ENCODE measurements around the gene NTN1.

DNA sequence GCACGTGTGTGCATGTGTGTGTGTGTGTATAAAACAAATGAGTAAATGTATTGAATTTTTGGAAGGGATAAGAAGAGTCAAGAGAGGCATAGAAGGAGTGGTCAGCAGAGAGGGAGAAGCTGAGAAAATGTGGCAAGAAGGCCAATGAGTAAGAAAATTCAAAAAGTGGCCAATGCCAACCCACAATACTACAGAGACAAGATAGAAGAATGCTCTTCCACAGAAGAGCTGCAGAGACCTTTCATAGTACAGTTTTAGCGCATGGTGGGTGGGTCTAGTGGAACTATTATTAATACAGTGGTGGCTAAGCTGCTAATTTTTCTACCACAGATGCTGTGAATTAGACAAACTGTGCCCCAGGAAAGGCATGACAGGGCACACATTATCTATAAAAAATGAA is 233.5 kb downstream of the NTN1 start:
- TF ChIP-seq, protein P1, sequence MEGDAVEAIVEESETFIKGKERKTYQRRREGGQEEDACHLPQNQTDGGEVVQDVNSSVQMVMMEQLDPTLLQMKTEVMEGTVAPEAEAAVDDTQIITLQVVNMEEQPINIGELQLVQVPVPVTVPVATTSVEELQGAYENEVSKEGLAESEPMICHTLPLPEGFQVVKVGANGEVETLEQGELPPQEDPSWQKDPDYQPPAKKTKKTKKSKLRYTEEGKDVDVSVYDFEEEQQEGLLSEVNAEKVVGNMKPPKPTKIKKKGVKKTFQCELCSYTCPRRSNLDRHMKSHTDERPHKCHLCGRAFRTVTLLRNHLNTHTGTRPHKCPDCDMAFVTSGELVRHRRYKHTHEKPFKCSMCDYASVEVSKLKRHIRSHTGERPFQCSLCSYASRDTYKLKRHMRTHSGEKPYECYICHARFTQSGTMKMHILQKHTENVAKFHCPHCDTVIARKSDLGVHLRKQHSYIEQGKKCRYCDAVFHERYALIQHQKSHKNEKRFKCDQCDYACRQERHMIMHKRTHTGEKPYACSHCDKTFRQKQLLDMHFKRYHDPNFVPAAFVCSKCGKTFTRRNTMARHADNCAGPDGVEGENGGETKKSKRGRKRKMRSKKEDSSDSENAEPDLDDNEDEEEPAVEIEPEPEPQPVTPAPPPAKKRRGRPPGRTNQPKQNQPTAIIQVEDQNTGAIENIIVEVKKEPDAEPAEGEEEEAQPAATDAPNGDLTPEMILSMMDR (IDR thresholded peaks at IDR 0.05): no peak
- TF ChIP-seq POLR2A (IDR thresholded peaks at IDR 0.05): no peak
